DND-41 (cell line): ENCODE results near the gene ZHX3.

Source experiments
- EZH2 ChIP-seq: IDR thresholded peaks from 3 replicates; pipeline ENCODE4 v1.6.1; 2012; ENCODE audit warnings: borderline replicate concordance, low read depth, mild to moderate bottlenecking, moderate library complexity, low read length, inconsistent platforms; ENCODE audit not compliant: severe bottlenecking
- TF ChIP-seq, protein P1 (sequence below): IDR thresholded peaks from 2 replicates; pipeline ENCODE4 v1.5.1; 2012; ENCODE audit warnings: borderline replicate concordance, low read length, moderate library complexity, mild to moderate bottlenecking; ENCODE audit not compliant: poor library complexity, severe bottlenecking; ENCODE audit errors: extremely low read depth

- TF ChIP-seq, protein P1, sequence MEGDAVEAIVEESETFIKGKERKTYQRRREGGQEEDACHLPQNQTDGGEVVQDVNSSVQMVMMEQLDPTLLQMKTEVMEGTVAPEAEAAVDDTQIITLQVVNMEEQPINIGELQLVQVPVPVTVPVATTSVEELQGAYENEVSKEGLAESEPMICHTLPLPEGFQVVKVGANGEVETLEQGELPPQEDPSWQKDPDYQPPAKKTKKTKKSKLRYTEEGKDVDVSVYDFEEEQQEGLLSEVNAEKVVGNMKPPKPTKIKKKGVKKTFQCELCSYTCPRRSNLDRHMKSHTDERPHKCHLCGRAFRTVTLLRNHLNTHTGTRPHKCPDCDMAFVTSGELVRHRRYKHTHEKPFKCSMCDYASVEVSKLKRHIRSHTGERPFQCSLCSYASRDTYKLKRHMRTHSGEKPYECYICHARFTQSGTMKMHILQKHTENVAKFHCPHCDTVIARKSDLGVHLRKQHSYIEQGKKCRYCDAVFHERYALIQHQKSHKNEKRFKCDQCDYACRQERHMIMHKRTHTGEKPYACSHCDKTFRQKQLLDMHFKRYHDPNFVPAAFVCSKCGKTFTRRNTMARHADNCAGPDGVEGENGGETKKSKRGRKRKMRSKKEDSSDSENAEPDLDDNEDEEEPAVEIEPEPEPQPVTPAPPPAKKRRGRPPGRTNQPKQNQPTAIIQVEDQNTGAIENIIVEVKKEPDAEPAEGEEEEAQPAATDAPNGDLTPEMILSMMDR: no peak
- TF ChIP-seq EZH2: no peak
Measured at GRCh38 chr20:41349266-41349665, 31.7 kb upstream of the ZHX3 start.
